Fibroblast of the conjunctiva (primary cell): ENCODE measurements around the gene NEURL1B.
"Not testable (repeated sequence)": the region's sequence is repeated elsewhere in the genome, so short reads cannot be mapped to it uniquely, and the experiment has no call there.

Experiments
- DNase-seq: peaks from one replicate; pipeline ENCODE4 v3.0.0-alpha.2; 2010; ENCODE audit warnings: low read depth

NEURL1B gene

GRCh38 chr5:172657524-172658233 lies 16.6 kb downstream of the NEURL1B start:
- not testable (repeated sequence) for DNase-seq

- DNase-seq, result no peak
Measured at GRCh38 chr5:172658391-172658790, 17.3 kb downstream of the NEURL1B start.

GRCh38 chr5:172658961-172659501 lies 18.0 kb downstream of the NEURL1B start:
- no peak for DNase-seq

GRCh38 chr5:172659570-172659908 lies 18.5 kb downstream of the NEURL1B start:
- DNase-seq, result no peak

GRCh38 chr5:172659909-172660628 lies 19.0 kb downstream of the NEURL1B start:
- DNase-seq, result peak; percentile 20

GRCh38 chr5:172660974-172661373 lies 19.9 kb downstream of the NEURL1B start:
- no peak for DNase-seq

- DNase-seq, result no peak
Measured at GRCh38 chr5:172661526-172661925, 20.5 kb downstream of the NEURL1B start.

GRCh38 chr5:172662596-172662995 lies 21.5 kb downstream of the NEURL1B start:
- no peak for DNase-seq

- no peak for DNase-seq
Measured at GRCh38 chr5:172664018-172664417, 23.0 kb downstream of the NEURL1B start.

GRCh38 chr5:172664681-172665541 lies 23.8 kb downstream of the NEURL1B start:
- DNase-seq, result no peak

GRCh38 chr5:172666251-172666650 lies 25.2 kb downstream of the NEURL1B start:
- DNase-seq, result no peak

- no peak for DNase-seq
Measured at GRCh38 chr5:172667786-172668593, 26.9 kb downstream of the NEURL1B start.

GRCh38 chr5:172668594-172669071 lies 27.6 kb downstream of the NEURL1B start:
- no peak for DNase-seq

GRCh38 chr5:172669386-172670004 lies 28.4 kb downstream of the NEURL1B start:
- no peak for DNase-seq

GRCh38 chr5:172670005-172670402 lies 28.9 kb downstream of the NEURL1B start:
- DNase-seq, result no peak

GRCh38 chr5:172670444-172670843 lies 29.4 kb downstream of the NEURL1B start:
- DNase-seq, result no peak

GRCh38 chr5:172671091-172671490 lies 30.0 kb downstream of the NEURL1B start:
- no peak for DNase-seq

- DNase-seq, result no peak
Measured at GRCh38 chr5:172672681-172673080, 31.6 kb downstream of the NEURL1B start.

GRCh38 chr5:172674155-172674554 lies 33.1 kb downstream of the NEURL1B start:
- DNase-seq, result no peak

- no peak for DNase-seq
Measured at GRCh38 chr5:172676914-172677475, 35.9 kb downstream of the NEURL1B start.
